Activated T-cell treated with anti-CD3 and anti-CD28 coated beads for 4 hours (primary cell): Measurements from ENCODE around the gene RBM6.
"Not testable (repeated sequence)": the region's sequence is repeated elsewhere in the genome, so short reads cannot be mapped to it uniquely, and the experiment has no call there.

Source experiments
- DNase-seq: peaks from one replicate; pipeline ENCODE4 v3.0.0-alpha.2; 2020

The RBM6 gene

DNA sequence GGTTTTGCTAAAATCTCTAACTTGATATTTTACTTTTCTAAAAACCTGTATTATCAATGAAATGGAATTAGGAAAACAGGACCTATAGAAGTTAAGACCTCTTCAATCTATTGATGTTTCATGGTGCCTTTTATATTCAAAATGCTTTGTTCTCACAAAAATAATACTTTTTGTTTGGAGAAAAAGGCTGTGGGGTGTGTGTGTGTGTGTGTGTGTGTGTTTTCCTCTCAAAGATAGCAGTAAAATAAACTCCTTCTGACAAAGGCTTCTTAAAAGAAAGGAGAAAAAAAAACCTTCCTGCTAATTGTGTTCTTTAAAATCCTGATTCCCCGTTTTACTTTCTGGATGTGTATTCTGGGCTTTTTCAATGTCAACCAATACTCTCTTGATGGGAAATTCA is 54.5 kb downstream of the RBM6 start:
- DNase-seq: no peak

DNA sequence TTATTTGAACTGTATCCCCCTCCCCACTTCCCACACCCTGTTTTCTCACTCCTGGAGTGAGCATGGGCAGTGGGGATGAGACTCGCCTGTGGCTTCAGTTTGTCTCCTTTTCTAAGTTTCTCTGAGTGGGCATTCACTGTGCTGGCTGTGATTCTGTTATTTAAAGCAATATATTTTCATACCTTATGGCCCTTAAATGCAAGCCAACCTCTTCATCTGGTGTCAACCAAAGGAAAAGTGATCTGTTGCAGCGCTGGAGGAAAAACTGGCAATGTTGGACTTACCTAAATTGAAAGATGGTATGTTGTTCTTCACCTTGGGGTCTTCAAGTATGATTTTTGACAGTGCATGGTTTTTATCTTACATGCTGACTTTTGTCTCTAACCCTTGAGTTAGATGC is 56.1 kb downstream of the RBM6 start:
- no peak for DNase-seq

DNA sequence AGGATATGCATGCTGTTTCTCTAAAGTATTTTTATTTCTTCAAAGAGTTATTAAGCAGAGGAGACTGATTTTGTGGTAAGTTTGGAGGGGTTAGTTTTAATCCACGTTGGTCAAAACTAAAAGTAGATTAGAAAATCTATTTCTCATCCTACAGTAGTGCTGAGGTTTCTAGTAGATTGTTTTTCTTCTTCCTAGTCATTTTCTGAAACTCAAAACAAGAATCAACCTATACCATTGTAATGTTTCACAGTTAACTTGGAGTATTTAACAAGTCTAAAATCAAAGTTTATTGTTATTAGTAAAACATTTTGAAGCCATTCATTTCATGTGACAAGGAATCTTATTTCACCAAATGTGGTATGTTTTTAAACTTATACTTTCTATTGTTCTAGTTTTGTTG is 57.9 kb downstream of the RBM6 start:
- no peak for DNase-seq

DNA sequence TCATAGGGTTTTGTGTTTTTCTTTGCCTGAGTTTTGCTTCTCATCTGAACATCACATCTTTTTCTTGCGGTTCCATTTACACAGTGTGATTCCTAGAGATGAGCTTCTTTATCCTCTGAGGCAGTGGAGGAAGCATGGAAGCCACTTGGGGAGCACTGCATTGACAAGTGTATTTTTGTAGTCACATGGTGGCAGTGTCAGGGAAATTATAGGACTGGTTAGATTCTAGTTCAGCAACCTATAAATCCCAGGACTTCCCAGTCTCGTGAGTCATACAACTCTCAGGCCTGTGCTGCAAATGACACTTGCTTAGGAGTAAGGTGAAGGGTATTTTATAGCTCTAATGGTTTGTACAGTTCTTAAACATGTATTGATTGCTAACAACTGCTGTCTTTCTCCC is 58.4 kb downstream of the RBM6 start:
- no peak for DNase-seq

DNA sequence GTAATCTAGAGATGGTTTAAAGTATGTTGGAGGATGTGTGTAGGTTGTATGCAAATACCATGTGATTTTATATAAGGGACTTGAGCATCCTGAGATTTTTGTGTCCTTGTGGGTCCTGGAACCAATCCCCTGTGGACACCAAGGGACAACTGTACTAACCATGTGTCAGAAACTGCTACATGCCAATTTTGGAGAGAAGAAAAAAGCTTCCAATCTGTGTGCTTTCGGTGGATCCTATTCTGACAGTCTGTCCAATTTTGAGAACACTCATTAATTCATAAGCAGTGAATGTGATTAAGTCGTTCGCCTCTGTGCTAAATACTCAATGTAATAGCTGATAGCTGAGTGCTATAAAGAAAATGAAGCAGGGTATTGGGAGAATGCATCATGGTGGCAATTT is 61.6 kb downstream of the RBM6 start:
- no peak for DNase-seq

DNA sequence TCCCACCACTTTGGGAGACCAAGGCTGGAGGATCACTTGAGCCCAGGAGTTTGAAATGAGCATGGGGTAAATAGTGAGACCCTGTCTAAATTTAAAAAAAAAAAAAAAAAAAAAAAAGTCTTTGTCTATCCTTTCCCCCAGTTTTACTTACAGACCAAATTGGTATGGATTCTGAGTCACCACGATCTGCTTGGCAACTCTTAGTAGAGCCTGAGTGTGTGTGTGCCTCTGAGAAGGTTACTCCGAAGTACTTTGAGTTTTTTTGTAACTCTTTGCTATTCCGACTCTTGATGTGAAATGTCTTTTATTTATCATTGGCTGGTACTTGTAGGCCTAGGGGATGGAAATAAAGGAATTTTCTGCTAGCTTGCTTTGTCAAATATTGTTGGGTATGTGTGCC is 63.3 kb downstream of the RBM6 start:
- DNase-seq: no peak

DNA sequence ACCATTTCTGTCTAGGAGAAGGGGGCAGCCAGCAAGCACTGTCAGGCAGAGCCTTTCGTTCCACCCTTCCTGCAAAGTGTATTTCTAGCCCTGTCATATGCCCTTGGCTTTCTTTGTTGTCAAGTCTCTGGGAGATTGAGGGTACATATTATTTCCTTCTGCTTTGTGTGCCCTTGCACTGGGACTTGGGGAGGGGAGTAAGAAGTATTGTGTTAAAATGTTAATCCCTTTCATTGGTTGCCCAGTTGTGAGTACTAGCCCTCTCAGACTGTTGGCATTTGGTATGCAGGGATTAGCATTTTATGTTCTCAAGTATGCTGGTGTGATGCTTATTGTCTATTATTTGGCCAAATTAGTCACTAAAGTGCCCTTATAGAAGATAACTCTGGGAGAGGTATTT is 63.9 kb downstream of the RBM6 start:
- DNase-seq: no peak

DNA sequence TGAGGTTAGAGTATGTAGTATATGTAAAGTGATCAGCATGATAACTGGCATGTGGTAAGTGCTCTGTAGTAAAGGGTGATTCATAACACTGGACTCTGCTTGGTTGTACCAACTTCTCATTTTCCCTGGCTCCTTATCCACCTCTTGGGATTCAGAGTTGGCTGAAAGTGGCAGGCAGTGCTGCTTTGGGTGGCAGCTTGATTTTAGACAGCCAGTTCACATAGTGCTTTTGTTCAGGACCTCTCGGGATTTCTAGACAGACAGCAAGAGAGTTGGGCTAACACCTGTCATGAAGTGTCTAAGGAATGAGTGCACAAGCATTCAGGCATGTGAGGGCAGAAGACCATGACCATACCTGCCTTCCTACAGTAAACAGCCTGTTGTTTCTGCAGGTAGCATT is 69.0 kb downstream of the RBM6 start:
- no peak for DNase-seq

DNA sequence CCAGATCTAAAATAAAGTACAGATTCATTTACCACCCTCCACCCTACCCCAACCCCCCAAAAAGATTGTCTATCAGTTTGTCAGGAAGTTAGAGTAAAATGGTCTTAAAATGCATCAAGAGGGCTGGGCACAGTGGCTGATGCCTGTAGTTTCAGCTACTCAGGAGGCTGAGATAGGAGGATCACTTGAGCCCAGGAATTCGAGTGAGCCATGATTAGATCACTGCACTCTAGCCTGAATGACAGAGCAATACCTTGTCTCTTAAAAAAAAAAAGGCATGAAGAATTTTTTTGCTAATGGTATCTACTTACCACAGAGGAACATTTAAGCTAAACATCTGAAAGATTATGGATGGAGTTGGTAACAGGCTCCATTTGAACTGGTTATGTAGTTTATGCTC is 71.0 kb downstream of the RBM6 start:
- DNase-seq: no peak

DNA sequence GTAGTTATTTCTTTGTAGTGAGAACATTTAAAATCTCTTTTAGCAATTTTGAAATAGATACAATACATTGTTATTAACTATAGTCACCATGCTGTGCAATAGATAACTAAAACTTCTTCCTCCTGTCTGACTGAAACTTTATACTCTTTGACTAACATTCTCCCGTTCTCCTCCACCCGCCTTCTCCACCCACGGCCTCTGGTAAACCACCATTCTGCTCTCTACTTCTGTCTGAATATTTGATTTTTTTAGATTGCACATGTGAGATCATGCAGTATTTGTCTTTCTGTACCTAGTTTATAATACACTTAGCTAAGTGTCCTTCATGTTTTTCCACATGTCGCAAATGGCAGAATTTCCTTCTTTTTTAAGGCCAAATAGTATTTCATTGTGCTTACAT is 76.0 kb downstream of the RBM6 start:
- DNase-seq: peak; percentile 12

DNA sequence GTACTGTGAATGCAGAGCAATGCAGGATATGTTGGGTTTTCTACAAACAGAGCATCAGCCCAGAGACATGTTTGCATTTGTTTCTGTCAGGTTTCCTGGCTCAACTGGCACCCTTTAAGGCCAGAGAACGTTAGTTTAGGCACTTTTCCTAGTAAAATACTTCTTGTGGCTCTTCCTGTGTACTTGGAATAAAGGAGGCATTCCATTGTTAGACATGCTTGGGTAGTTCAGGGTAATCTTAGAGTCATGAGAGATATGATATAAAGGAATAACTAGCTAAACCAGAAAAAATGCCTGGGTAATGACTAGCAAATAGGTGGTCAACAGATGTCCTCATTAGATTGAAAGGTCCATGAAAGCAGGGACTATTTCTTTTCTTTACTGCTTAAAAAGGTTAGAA is 88.4 kb downstream of the RBM6 start:
- DNase-seq: no peak

DNA sequence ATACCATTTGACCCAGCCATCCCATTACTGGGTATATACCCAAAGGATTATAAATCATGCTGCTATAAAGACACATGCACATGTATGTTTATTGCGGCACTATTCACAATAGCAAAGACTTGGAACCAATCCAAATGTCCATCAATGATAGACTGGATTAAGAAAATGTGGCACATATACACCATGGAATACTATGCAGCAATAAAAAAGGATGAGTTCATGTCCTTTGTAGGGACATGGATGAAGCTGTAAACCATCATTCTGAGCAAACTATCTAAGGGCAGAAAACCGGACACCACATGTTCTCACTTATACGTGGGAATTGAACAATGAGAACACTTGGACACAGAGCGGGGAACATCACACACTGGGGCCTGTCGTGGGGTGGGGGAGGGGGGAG is 91.3 kb downstream of the RBM6 start:
- not testable (repeated sequence) for DNase-seq

DNA sequence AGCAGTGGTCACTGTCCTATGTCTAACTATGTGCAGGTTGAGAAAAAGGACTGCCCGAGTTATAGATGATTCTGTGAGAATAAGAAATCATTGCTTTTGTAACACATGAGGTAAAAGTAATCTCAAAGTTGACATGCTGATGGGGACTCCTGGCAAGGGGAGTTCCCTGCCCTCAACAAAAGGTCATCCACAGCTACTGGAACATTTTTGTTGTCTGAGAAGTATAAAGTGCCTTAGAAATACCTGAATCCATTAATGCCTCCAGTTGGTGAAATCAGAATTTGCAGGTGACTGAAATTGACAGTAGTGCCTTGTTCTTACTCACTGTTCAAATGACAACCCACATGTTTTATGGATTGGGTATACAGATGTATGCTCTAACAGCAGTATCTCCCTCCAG is 105.0 kb downstream of the RBM6 start:
- DNase-seq: no peak

DNA sequence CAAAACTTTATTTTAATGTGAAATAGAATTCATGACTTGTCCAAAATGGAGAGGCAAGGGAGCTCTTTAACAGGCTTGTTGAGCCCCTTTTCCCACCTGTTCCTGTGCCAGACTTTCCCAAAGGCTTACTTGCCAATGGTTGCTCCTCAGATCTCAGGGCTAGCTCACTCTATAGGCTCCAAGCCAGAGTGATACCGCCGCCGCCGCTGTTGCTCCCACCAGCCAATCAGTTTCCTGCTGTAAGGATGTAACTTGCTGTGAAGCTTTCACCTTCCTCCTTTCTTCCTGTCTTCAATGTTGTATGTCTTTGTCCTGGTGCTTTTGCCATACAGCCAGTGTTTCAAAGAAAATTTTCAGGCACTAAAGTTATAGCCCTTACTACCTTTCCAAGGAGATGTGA is 107.5 kb downstream of the RBM6 start:
- DNase-seq: no peak

DNA sequence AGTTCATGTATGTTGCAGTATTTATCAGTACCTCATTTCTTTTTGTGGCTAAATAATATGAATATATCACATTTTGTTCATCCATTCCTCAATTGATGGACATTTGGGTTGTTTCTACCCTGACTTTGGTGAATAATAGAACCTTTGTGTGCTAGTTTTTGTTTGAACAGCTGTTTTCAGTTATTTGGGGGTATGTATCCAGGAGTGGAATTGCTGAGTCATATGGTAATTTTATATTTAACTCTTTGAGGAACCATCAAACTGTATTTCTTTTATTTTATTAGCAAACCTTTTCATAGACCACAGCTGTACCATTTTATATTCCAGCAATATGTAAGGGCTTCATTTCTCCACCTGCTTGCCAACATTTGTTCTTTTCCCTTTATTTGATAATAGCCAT is 110.4 kb downstream of the RBM6 start:
- DNase-seq: no peak

DNA sequence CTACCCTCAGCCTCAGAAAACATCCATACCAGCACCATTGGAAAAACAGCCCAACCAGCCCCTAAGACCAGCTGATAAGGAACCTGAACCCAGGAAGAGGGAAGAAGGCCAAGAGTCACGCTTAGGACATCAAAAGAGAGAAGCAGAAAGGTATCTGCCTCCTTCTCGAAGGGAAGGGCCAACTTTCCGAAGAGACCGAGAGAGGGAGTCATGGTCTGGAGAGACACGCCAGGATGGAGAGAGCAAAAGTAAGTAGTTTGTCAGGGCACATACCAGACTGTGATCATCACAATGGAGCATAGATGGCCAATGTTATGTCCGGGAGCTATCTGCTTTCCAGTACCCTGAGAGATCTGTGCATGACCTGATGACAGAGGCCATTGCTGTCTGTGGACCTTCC is 117.8 kb downstream of the RBM6 start:
- DNase-seq: no peak

DNA sequence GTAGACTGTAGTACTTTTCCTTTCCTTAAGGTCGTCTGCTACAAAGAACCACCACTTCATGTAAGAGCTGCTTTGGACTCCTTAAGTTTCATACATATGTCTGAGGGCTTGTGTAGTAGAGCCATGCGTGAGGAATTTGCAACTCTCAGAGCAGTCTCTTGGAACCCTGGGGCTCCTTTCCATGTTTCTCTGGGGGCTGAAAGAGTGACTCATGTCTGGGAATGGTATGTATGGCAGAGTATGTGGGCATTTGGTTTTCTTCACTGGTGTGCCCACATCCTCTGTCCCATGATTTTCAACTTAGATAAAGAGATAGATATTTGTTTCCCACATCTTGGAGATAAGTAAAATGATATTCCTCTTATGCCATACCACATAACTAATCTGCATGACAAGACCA is 128.2 kb downstream of the RBM6 start:
- no peak for DNase-seq

DNA sequence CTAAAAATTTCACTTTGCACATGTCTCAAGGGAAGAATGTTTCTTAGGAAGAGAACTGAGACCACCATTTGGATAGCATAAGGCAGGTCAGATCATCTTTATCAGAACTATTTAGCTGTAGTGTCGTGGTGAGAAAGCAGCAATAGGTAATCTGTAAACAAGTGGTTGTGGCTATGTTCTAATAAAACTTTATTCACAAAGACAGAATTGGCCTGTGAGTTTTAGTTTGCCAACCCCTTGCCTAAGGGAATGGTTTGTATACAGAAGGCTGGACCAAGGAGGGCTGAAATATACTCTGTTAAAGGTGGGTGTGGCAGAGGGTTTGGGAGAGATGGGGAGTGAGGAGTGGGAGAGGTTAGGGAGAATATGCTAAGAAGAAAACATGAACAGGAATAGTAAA is 138.1 kb downstream of the RBM6 start:
- no peak for DNase-seq

DNA sequence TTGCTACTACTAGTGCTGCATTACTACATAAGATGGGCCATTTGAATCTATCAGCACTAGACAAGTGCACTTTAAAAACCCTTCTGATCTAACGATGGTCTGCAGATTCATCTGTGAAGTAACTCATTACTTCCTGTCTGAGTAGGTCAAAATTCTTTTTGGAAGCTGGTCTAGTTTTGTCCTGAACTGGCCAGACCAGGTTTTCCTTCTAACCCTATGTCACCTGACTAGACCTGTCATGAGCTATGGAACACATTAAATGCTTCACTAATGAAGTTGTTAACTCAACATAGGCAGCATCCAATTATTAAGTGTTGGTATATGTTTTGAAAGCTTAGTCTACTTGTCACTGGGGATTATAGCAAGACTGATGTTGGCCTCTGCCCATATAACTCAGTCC is 138.7 kb downstream of the RBM6 start:
- DNase-seq: no peak

DNA sequence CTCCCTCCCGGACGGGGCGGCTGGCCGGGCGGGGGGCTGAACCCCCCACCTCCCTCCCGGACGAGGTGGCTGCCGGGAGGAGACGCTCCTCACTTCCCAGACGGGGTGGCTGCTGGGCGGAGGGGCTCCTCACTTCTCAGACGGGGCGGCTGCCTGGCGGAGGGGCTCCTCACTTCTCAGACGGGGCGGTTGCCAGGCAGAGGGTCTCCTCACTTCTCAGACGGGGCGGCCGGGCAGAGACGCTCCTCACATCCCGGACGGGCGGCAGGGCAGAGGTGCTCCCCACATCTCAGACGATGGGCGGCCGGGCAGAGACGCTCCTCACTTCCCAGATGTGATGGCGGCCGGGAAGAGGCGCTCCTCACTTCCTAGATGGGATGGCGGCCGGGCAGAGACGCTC is 145.0 kb downstream of the RBM6 start:
- DNase-seq: not testable (repeated sequence)

DNA sequence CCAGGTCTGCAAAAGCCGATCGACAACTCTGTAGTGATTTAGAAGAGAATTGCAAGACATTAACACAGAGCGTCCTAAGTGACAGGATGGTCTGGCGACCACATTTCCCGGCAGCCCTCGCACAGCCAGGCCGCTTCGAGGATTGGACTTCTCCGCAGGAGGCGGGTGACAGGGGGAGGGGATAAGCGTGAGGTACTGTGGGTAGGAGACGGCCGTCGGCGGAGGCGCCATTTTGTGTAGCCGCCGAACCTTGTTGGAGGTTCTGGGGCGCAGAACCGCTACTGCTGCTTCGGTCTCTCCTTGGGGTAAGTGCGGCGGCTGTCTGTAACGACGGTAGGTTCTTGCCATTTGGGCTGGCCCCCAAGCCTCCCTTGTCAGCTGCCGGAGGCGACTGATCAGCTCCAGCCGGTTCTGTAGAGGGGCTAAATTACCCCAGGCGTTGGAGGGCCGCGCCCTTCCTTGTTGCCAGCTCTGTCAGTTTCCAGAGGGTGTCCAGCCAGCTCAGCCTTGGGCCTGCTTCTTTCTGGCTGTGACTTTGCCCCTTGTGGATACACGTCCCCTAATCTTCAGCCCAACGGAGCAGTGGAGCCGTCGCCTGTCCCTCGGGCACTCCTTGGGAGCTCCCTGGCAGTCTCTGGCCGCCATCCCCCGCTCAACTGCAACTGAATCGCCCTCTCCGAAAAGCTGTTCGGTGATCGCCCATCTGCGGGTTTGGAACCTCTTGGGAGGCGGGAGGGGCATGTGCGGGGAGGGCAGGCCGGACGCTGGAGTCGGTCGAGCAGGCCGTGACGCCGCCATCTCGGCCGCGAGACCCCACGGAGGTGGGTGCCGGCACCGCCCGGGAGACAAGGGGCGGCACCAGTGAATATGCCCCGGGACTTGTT is 149.0 kb downstream of the RBM6 start, which contains the start of gene RBM5:
TSS of gene RBM5 (plus strand) at position 195 of the 884 bp plus-strand sequence. CDS start 1,516 bp downstream, outside the sequence.
- DNase-seq: peak; percentile 84

DNA sequence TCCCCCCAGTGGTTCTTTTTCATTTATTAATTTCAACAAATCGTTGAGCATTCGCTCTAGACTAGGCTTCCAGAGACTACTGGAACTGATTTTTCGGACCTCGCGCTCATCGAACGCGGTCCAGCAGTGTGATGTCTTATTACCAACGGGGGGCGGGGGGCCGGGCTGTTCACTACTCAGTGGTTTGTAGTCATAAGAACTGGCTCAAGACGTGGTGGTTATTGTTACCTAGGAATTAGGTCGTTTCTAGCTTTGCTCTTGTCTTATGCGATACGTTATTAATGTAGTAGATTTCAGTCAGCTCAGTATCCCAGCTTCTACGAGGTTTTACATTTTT is 149.6 kb downstream of the RBM6 start:
- no peak for DNase-seq

DNA sequence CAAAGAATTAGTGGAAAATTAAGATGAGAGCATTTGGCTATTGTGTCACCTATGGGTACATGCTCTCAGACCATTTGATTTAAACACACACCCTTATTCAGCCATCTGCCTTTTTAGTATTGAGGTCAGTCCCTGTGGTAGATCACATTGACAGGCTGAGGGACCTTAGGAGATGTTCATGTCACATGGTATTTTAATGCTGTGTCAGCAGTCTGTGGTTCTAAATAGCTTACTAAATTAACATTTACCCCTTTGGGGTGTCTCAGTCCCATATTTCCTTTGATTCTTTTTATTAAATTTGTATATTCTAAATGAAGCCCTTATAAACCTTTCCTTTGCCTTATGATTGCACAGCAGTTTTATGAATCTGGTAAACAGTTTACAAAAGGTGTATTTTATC is 151.0 kb downstream of the RBM6 start:
- DNase-seq: no peak

DNA sequence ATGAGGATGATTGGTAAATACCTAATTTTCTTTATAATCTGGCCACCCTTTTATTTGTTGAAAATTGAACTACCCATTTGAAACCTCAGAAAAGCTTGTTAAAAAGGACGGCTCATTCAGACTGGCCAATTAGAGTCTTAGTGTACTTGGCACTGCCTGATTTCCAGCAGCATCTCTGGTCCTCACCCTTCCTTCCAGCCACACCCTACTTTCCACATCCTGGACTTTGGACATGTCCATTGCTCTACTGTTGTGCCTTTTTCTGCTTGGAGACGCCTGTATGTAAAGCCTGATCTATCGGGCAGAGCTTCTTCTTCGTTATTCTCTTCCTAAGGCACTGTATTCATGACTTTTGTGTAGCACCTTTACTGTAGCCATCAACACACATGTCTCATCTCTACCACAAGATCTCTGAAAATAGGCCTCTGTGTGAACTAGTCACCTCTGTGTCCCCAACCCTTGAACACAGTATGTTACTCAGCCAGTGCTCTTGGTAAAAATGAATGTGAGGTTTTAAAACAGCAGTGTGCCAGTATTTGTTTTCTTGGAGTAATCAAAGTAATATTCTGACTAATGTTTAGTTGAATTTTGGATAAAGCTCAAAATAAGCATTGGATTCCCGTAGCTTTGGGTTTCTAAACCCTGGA is 155.5 kb downstream of the RBM6 start:
- DNase-seq: no peak

DNA sequence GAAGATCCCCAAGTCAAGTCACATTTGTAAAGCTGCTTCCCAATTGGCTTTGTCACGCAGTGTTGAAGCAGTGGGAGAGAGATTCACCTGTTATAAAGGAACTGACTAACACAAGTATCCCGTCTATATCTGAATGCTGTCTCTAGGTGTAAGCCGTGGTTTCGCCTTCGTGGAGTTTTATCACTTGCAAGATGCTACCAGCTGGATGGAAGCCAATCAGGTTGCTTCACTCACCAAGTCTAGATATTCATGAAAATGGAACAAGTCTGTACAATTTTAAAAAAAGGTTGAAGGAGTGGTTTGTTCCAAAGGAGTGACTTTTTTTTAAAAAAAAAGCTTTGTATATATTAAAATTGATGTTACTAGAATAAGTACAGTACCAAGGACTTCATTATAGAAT is 160.4 kb downstream of the RBM6 start:
- no peak for DNase-seq
